SK-N-SH treated with all-trans-retinoic acid at 6 μM for 48 hours (cell line): ENCODE measurements around the gene CYP26C1.

Source experiments
- CREB5 ChIP-seq: fragments of 250-450 bp; sonication (Bioruptor Pico); IDR thresholded peaks from 2 replicates; pipeline ENCODE4 v1.5.1; 2020; ENCODE audit warnings: low read depth, mild to moderate bottlenecking, moderate library complexity
- PATZ1 ChIP-seq: fragments of 250-450 bp; sonication (Bioruptor Pico); IDR thresholded peaks from 2 replicates; pipeline ENCODE4 v1.8.0; 2020; ENCODE audit warnings: mild to moderate bottlenecking, moderate library complexity, borderline replicate concordance
- RARB ChIP-seq: fragments of 250-450 bp; sonication (Bioruptor Pico); IDR thresholded peaks from 2 replicates; pipeline ENCODE4 v1.8.0; 2021; ENCODE audit warnings: mild to moderate bottlenecking, moderate library complexity
- ZFP30 ChIP-seq: fragments of 450-650 bp; formaldehyde crosslinking; IDR thresholded peaks from 2 replicates; pipeline ENCODE4 v1.5.0; 2022; ENCODE audit warnings: mild to moderate bottlenecking, moderate library complexity
- ZNF8 ChIP-seq: fragments of 450-650 bp; formaldehyde crosslinking; IDR thresholded peaks from 2 replicates; pipeline ENCODE4 v1.5.0; 2020; ENCODE audit warnings: mild to moderate bottlenecking, moderate library complexity

GRCh38 chr10:93026072-93026471, 34.5 kb upstream of the CYP26C1 start:
- TF ChIP-seq ZNF8 (CRISPR knock-in tag): no peak
- no peak for TF ChIP-seq PATZ1
- no peak for TF ChIP-seq RARB (CRISPR knock-in tag)
- no peak for TF ChIP-seq ZFP30
- TF ChIP-seq CREB5 (CRISPR knock-in tag): no peak
